HG02973 (cell line): Measurements from ENCODE around the gene OR51A4.
"Not testable (repeated sequence)": the region's sequence is repeated elsewhere in the genome, so short reads cannot be mapped to it uniquely, and the experiment has no call there.

Experiments used
- ATAC-seq: cut with Tn5 transposase; IDR thresholded peaks from one replicate; pipeline ENCODE4 v1.9.1; 2021; ENCODE audit warnings: moderate library complexity; ENCODE audit not compliant: unreplicated experiment

Gene OR51A4, protein sequence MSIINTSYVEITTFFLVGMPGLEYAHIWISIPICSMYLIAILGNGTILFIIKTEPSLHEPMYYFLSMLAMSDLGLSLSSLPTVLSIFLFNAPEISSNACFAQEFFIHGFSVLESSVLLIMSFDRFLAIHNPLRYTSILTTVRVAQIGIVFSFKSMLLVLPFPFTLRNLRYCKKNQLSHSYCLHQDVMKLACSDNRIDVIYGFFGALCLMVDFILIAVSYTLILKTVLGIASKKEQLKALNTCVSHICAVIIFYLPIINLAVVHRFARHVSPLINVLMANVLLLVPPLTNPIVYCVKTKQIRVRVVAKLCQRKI

DNA sequence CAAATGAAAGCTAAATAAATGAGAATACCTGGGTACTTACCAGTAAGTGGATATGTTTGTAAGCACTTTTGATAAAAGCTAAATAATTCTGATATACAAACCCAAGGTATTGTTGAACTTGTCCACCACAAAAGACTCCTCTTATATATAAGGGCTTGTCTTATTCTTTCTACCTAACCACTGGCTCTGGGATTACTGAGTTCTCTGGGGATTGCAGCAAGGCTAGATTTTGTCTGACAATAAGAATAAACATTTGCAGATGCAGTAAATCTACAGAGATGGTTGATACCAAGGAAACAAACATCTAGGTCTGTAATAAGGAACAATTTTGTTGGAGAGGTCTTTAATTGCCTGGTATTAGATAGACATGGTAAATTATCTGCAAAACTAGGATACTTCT is at the start of gene OR51A4:
OR51A4 (minus strand) TSS at position 101 of the 400 bp plus-strand sequence. CDS start 505 bp downstream, outside the sequence.
- ATAC-seq, result no peak

DNA sequence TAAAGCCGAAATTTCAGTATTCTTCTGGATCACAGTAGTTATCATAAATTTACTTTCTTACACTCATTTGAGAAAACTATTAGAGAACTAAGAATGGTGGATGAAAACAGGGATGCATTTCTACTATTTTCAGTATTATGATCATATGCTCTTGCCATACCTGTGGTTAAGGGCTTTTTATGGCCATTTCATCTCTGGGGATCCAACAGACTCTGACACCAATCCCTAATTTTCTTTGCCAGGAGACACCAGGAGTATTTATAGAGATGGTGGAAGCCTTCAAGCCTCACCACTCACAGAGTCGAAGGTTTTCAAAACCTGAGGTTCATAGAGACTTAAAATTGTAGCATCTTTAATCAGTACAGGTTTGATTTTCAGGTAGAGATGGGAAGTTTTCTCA is 47.1 kb upstream of the OR51A4 start, which contains the start of gene OR51L1:
OR51L1 (plus strand) TSS at position 301 of the 400 bp plus-strand sequence. CDS start 4,132 bp downstream, outside the sequence.
- ATAC-seq, result no peak

DNA sequence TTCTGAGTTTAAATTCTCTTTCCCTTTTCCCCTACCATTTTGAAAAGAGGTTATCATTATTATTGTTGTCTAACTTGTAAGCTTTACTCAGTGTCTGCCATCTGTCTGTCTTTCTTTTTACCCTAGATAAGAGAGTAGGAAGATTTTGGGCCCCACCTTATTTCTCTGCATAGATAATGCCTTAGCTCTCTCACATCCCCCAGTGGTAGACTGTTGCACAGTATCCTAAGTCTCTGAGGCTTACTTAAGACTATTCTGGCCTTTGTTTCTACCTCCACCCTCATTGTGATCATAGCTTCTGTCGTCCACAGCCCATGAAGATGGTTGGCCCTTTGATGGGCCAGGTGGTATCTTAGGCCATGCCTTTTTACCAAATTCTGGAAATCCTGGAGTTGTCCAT is 43.7 kb upstream of the OR51A4 start:
- no peak for ATAC-seq

DNA sequence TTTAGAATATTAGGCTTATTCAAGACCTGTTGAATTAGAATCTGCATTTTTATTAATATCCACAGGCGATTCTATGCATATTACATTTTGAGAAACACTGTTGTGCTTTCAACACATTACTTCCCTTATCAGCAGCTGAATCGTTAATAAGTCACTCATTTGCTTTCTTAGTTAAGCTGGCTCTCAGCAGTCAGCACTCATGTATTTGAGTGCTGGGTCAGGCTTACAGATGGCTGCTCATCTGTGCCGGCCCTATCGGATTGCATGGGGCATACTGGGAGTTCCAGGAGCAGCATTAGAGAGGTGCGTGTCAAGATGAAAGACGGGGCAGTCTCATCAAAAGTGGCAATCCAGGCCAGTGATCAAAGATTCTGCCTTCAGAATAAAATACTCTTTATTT is 36.4 kb upstream of the OR51A4 start:
- no peak for ATAC-seq

DNA sequence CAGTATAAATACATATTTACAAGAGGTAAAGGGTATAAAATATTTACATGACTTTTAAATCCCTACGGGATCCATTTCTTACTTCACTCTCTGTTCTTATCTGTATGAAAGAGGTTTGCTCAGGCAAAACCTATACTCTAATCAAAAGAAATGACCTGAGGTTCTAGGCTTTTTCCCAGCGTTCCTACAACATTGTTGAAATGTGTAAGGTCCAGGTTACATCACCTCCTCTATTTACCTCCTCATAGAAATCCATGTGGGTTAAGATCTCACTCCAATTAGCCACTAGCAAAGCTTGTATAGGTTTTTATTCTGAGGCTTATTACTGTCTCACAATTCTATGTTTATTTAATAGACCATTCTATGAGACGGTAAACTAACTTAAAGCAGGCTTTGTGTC is 35.3 kb upstream of the OR51A4 start:
- ATAC-seq, result no peak

DNA sequence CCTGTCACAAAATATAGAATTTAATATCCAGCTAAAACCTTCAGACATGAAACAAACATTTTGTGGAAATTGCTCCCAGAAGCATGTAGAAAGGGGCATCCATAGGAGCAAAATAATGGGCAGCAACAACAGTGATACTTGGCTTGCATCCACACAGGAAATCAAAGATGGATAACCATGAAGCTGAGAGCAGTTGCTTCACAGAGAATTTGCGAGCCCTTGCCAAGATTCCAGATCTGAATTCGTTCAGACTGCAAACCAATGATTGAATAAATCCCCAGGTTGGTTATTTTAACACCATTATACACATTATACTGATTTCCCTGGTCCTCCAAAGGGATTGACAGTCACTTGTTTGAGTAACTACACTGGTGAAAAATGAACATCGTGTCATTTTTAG is 31.6 kb upstream of the OR51A4 start:
- no peak for ATAC-seq

DNA sequence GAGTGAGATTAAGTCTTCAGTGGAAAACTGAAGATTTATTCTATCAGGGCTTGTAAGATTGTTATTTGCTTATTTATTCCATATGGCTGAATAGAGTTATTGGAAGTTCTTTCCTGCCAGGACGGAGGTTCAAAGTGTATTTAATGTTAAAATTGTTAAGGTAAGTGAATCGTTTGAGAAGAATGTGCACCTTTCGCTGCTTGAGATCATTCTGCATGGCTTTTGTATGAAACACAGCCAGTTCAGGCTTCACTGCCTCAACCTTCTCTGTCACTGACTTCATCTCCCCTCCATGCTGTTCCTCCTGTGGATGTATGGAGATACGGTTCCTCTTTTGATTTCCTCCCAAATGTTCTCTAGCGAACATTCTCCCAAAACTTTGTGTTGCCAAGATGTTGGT is 28.0 kb upstream of the OR51A4 start:
- no peak for ATAC-seq

DNA sequence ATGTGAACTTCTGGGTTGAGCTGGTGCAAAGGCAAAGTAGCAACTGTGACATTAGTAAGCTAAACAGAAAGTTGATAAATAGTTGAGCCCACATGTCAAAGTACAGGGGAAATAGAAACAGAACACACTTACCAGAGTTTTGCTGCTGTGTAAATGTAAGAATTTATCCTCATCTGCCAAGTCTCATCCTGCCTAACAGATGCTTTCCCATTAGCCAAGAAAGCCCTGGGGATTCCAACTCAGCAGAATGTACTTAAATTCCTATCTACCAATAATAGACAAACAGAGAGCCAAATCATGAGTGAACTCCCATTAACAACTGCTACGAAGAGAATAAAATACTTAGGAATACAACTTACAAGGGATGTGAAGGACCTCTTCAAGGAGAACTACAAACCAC is 15.4 kb upstream of the OR51A4 start:
- ATAC-seq, result no peak

DNA sequence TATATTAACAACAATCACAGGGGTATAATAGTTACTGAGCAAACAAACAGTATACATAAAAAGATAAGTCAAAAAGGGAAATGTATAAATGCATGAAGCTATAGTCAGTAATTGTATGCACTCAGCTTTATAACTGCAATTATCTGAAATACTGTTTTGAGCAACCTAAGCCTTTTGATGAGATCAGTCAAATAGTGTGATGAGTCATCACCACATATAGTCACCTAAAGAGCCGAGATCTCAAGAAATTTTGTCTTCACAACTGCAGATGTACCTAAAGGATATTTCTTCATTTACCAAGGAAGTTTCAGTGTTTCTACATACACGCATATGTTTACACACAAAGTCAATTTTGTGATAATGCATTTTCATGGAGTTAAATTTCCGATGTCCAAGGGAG is 13.5 kb upstream of the OR51A4 start:
- no peak for ATAC-seq

DNA sequence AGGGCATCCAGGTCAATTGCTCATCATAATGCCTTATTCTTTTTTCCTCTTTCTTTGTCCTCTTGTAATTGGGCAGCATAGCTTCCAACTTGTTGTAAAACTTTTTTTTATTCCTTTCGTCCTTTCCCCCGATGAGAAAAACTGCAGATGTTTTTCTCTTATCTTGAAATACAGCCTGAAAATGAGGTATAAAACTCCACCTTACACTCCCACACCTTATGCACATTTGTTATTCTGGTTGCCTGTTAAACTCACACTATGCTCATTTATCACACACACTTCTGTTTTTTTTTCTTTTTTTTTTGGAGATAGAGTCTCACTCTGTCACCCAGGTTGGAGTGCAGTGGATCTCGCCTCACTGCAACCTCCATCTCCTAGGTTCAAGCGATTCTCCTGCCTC is 10.0 kb upstream of the OR51A4 start:
- no peak for ATAC-seq

DNA sequence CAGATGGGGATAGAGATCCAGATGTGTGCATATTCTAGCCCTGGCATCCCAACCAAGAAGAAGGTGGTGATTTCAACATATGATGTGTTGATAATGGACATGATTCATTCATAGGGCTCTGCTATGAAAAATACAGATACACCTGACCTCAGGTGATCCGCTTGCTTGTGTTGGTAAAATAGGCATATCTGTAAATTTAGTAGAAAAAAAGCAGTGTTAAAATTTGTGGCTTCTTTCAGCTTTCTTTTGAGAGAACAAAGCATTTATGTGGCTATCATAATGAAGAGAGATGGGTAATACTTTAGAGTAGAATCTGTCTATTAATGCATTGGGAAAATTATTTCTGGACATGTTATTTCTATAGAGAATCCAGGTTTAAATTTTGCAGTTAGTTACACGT is 8.2 kb upstream of the OR51A4 start, which contains the start of gene OR51A2:
OR51A2 (minus strand) TSS at position 101 of the 400 bp plus-strand sequence; CDS start at position 101, 0 bp downstream.
- ATAC-seq, result not testable (repeated sequence)

DNA sequence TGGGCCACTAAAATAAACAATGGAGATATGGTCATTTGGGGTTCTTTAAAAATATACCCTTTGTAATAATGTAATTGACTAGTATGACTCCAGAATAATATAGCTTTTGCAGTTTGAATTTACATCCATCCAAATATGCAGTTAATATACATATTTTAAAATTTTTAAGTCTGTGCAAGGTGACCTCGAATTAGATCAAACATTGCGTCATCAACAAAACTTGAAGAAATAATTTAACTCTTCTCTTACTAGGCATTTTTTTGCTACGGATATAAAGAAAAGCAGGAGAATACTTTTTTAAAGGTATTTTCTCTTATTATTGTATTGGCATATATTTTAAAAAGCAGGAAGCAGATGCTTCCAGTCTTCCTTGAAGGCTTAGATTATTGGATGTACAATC is 10.7 kb downstream of the OR51A4 start:
- no peak for ATAC-seq

DNA sequence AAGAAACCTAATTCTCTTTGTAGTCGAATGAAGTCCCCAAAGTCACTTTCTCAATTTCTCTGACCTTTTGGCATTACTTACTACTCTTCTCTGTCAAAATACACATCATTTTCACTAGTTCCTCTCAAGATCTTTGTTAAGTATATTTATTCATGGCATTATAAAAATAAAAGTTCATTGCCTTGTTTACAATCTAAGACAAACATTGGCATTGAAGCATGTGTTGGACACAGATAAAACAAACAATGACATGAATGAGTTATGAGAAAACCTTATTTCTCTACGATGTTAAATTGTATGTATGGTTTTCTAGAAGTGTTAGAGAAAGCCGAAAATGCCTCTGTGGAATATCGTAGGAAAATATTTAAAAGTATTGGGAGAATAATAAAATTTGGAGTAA is 14.7 kb downstream of the OR51A4 start:
- ATAC-seq, result no peak

DNA sequence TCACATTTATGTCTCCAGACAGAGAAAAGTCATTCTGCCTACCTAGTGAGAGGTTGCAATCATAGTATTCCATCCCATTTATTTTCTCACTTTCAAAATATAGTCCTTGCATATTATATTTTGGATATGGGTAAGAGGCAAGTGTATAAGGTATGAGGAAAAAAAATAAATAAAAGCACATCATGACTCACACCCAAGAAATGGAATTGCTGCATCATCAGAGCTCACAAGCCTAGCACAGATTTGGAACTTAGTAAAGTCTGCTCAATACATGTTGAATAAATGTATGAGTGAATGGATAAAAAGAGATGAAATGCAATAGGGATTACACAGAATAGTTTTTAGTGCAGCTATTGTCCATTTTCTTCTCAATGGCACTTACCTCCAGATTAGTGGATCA is 20.8 kb downstream of the OR51A4 start:
- no peak for ATAC-seq

DNA sequence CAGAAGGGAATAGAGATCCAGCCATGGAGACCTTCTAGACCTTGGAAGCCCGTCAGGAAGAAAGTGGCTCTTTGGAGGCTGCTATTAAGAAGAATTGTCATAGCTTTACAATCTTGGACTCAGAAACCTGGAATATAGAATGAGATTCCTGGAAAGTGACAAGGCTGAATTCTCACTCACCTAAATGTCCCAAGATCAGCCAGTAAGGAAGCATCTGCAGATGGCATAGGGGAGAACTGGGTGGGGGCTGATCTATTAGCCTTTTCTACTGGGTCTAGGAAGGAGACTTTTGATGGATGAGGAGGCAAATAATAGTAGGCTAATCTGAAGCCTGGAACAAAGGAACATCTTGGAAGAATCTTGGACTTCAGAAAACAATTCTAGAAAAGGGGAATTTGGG is 23.2 kb downstream of the OR51A4 start, which contains the start of gene OR51G1:
OR51G1 (minus strand) TSS at position 101 of the 400 bp plus-strand sequence; CDS start at position 101, 0 bp downstream.
- no peak for ATAC-seq

DNA sequence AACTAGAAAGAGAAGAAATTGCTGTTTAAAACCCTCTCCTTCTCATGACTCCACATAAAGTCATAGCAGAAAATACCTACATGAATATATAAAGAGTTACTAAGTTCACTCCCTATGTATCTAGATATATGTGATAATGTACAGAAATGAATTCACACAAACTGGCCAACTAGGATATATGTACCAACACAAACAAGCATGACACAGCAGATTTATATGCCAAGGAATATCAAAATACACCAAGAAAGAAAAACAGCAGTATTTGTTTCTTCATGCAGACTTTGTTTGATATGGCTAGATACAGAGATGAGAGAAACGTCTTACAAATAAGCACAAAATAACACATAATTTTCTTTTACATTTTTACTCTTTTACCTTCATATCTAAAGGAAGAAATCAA is 25.1 kb downstream of the OR51A4 start:
- no peak for ATAC-seq

DNA sequence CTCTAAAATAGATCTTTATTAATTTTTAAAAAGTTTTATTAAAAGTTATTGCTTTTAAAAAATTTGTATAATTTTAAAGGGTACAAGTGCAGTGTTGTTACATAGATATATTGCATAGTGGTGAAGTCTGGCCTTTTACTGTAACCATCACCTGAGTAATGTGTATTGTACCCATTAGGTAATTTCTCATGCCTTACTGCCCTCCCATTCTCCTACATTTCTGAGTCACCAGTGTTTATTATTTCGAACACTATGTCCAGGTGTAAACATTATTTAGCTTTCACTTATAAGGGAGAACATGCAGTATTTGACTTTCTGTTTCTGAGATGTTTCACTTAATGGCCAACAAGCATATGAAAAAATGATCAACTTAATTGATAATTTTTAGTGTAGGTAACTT is 25.6 kb downstream of the OR51A4 start:
- ATAC-seq, result no peak

DNA sequence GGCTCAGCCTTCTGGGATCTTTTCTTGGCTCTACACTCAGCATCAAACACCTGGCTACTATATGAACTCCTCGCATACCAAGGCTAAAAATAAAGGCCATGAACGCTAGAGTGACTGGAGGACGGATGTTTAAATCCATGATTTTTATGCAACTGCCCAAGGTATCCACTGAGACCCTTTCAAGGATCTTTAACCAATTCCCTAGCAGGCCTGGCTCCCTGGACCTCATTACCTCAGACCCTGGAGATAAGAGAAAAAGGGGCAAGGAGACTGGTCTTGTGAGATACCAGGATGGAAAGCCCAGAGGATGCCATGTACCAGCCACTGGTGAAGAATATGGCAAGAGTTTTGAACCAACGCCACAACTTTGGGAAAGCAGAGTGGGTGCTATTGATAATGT is 28.2 kb downstream of the OR51A4 start, which contains the start of gene OR51G2:
OR51G2 (minus strand) TSS at position 101 of the 400 bp plus-strand sequence. CDS start 3,687 bp downstream, outside the sequence.
- no peak for ATAC-seq

DNA sequence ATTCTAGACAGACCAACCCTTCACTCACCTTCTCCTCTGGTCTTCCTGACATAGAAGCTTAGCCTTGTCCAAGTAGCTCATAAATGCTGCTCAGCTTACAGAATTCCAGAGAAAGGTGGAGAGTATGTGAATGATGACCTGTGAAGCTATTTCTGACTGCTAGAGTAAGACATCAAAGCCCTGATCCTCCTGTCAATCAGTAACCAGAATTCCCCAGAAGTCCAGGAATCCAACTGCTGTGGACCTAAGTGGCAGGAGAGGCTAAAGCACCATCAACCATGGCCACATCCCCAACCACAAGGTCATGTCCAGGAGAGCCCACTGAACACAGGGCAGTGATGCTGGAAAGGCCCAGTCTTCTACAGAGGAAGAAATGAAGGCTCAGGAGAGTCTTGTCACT is 30.8 kb downstream of the OR51A4 start:
- ATAC-seq, result no peak

DNA sequence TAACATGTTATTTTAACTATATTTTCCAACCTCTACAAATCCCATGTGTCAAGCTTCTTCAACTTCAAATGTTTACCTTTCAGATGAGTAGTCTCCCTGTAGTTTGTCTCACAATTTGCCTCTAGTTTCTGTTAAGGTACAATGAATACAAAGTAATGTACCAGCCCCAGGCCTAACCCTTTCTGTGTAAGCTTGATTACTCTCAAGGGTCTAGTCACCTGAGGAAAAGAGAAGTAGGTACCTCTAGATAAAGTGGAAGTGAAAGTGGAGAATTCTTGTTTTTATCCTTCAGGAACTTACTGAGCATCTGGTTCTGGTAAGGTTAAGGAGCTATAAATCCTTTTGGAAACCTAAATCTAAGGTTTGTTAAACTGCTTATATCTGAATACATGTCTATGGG is 43.9 kb downstream of the OR51A4 start, which contains the start of gene OR51A7:
OR51A7 (plus strand) TSS at position 300 of the 400 bp plus-strand sequence. CDS start 3,587 bp downstream, outside the sequence.
- no peak for ATAC-seq
